Measurements from ENCODE around the gene KLF16.

GRCh38 chr19:1853295-1854038, 9.9 kb downstream of the KLF16 start:
- TF ChIP-seq, protein P1, sequence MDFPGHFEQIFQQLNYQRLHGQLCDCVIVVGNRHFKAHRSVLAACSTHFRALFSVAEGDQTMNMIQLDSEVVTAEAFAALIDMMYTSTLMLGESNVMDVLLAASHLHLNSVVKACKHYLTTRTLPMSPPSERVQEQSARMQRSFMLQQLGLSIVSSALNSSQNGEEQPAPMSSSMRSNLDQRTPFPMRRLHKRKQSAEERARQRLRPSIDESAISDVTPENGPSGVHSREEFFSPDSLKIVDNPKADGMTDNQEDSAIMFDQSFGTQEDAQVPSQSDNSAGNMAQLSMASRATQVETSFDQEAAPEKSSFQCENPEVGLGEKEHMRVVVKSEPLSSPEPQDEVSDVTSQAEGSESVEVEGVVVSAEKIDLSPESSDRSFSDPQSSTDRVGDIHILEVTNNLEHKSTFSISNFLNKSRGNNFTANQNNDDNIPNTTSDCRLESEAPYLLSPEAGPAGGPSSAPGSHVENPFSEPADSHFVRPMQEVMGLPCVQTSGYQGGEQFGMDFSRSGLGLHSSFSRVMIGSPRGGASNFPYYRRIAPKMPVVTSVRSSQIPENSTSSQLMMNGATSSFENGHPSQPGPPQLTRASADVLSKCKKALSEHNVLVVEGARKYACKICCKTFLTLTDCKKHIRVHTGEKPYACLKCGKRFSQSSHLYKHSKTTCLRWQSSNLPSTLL (IDR thresholded peaks at IDR 0.05) = no peak
- TF ChIP-seq JUND (IDR thresholded peaks at IDR 0.05; ENCODE audit: borderline replicate concordance, low read depth, low read length) (peak; percentile 55; the same call in 1 of the 2 replicates), JUND (tag; IDR thresholded peaks at IDR 0.05; ENCODE audit: borderline replicate concordance, low read depth, low read length) (peak; percentile 63; the same call in 1 of the 3 replicates), ZNF197 (CRISPR knock-in tag; IDR thresholded peaks at IDR 0.05; ENCODE audit: low read depth) (no peak), ZNF589 (CRISPR knock-in tag; IDR thresholded peaks at IDR 0.05; ENCODE audit: low read depth) (peak; percentile 58; the same call in 1 of the 2 replicates)
